NB4 (cell line): ENCODE measurements around the gene ARHGEF37.

Experiments
- MAX ChIP-seq: IDR thresholded peaks from 2 replicates; pipeline ENCODE4 v1.6.1; 2011; ENCODE audit warnings: low read depth, low read length
- MYC ChIP-seq: IDR thresholded peaks from 2 replicates; pipeline ENCODE4 v1.6.1; 2011; ENCODE audit warnings: low read depth, low read length
- POLR2A ChIP-seq: IDR thresholded peaks from 2 replicates; pipeline ENCODE4 v1.6.1; 2011; ENCODE audit warnings: mild to moderate bottlenecking; ENCODE audit not compliant: insufficient read length; ENCODE audit errors: extremely low read depth
- TF ChIP-seq, protein P1 (sequence below): IDR thresholded peaks from one replicate; pipeline ENCODE4 v1.5.1; 2012; ENCODE audit warnings: low read depth, low read length

DNA sequence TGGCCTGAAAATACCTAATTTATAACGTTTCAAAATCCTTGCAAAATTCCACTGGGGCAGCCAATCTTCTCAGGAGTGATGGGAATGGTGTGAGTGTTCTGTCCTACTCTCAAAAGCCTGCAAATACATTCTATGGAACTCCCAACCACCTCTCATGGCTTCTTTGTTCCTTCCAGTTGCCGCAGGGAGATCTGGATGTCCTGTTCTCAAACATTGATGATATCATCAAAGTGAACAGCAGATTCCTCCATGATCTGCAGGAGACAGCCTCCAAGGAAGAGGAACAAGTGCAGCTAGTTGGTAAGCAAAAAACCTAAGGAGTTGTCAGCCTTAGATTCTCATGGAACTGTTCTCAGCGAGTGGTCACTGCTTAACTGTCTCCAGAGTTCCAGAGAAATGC, 19.6 kb downstream of the ARHGEF37 start:
- TF ChIP-seq POLR2A (no peak), MYC (no peak), MAX (no peak)
- TF ChIP-seq, protein P1, sequence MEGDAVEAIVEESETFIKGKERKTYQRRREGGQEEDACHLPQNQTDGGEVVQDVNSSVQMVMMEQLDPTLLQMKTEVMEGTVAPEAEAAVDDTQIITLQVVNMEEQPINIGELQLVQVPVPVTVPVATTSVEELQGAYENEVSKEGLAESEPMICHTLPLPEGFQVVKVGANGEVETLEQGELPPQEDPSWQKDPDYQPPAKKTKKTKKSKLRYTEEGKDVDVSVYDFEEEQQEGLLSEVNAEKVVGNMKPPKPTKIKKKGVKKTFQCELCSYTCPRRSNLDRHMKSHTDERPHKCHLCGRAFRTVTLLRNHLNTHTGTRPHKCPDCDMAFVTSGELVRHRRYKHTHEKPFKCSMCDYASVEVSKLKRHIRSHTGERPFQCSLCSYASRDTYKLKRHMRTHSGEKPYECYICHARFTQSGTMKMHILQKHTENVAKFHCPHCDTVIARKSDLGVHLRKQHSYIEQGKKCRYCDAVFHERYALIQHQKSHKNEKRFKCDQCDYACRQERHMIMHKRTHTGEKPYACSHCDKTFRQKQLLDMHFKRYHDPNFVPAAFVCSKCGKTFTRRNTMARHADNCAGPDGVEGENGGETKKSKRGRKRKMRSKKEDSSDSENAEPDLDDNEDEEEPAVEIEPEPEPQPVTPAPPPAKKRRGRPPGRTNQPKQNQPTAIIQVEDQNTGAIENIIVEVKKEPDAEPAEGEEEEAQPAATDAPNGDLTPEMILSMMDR: no peak
